Astrocyte (in vitro differentiated cells and primary cell): ENCODE data around the gene CTR9. TPM values are rescaled to one million over a fixed set of nuclear protein-coding genes. Genes with fewer than 3 reads are reported as not detected.

Experiments
- DNase-seq: peaks from one replicate; pipeline ENCODE4 v3.0.0-alpha.2; 2010; ENCODE audit warnings: low read depth
- FAIRE-seq: peaks from 2 replicates; lab custom pipeline; 2011; peaks lifted over from hg19 to GRCh38; lab: Jason Lieb, UNC
- H2AFZ ChIP-seq: 2 replicates; pipeline ENCODE4 v1.6.0; 2012; ENCODE audit warnings: low read depth, low read length, inconsistent platforms
- H3K27ac ChIP-seq: 2 replicates; pipeline ENCODE4 v1.5.1; 2011; ENCODE audit warnings: low read depth, low read length, inconsistent platforms
- H3K27me3 ChIP-seq: 2 replicates; pipeline ENCODE4 v1.6.0; 2011; ENCODE audit warnings: low read length, inconsistent platforms; ENCODE audit not compliant: insufficient read depth
- H3K36me3 ChIP-seq: 2 replicates; pipeline ENCODE4 v1.5.1; 2011; ENCODE audit warnings: low read length, inconsistent platforms; ENCODE audit not compliant: insufficient read depth
- H3K4me1 ChIP-seq: 2 replicates; pipeline ENCODE4 v1.5.1; 2011; ENCODE audit warnings: low read length, inconsistent platforms; ENCODE audit not compliant: insufficient read depth
- H3K4me2 ChIP-seq: 2 replicates; pipeline ENCODE4 v1.6.0; 2012; ENCODE audit warnings: low read length, inconsistent platforms
- H3K4me3 ChIP-seq: 2 replicates; pipeline ENCODE4 v1.5.1; 2011; ENCODE audit warnings: low read depth, mild to moderate bottlenecking, low read length, inconsistent platforms; ENCODE audit not compliant: insufficient read depth
- H3K79me2 ChIP-seq: 2 replicates; pipeline ENCODE4 v1.6.0; 2012; ENCODE audit warnings: mild to moderate bottlenecking, low read length, inconsistent platforms; ENCODE audit not compliant: insufficient read depth
- H3K9ac ChIP-seq: 2 replicates; pipeline ENCODE4 v1.6.0; 2012; ENCODE audit warnings: mild to moderate bottlenecking, low read length, inconsistent platforms
- H3K9me3 ChIP-seq: 2 replicates; pipeline ENCODE4 v1.5.1; 2012; ENCODE audit warnings: low read depth, mild to moderate bottlenecking, low read length, inconsistent platforms; ENCODE audit not compliant: insufficient read depth
- H4K20me1 ChIP-seq: 2 replicates; pipeline ENCODE4 v1.6.0; 2012; ENCODE audit warnings: low read length, inconsistent platforms; ENCODE audit not compliant: insufficient read depth
- H3K27ac Mint-ChIP-seq: one replicate; pipeline ENCODE4 v1.8.0; 2021; ENCODE audit warnings: mild to moderate bottlenecking, mixed read lengths; ENCODE audit not compliant: unreplicated experiment
- H3K27me3 Mint-ChIP-seq: one replicate; pipeline ENCODE4 v1.8.0; 2021; ENCODE audit warnings: low read depth, mixed read lengths; ENCODE audit not compliant: unreplicated experiment
- H3K36me3 Mint-ChIP-seq: one replicate; pipeline ENCODE4 v1.8.0; 2021; ENCODE audit warnings: low read depth, mixed read lengths; ENCODE audit not compliant: unreplicated experiment
- H3K4me1 Mint-ChIP-seq: one replicate; pipeline ENCODE4 v1.8.0; 2021; ENCODE audit warnings: low read depth, mixed read lengths; ENCODE audit not compliant: unreplicated experiment
- H3K4me3 Mint-ChIP-seq: one replicate; pipeline ENCODE4 v1.8.0; 2021; ENCODE audit warnings: mild to moderate bottlenecking, moderate library complexity, mixed read lengths; ENCODE audit not compliant: unreplicated experiment
- H3K9me3 Mint-ChIP-seq: one replicate; pipeline ENCODE4 v1.8.0; 2021; ENCODE audit warnings: mild to moderate bottlenecking, mixed read lengths; ENCODE audit not compliant: unreplicated experiment
- EZH2 ChIP-seq: IDR thresholded peaks from 2 replicates; pipeline ENCODE4 v1.6.1; 2012; ENCODE audit warnings: mild to moderate bottlenecking, low read length, inconsistent platforms; ENCODE audit not compliant: insufficient read depth
- total RNA-seq: library from RNA; stranded (reverse); gene quantifications from 2 replicates; pipeline ENCODE4 v1.2.1, GENCODE V29; 2021
- TF ChIP-seq, protein P1 (sequence below): IDR thresholded peaks from 2 replicates; pipeline ENCODE4 v1.5.1; 2011; ENCODE audit warnings: low read depth, mild to moderate bottlenecking, inconsistent platforms, low read length, moderate library complexity; ENCODE audit not compliant: insufficient read depth

Gene CTR9
- total RNA-seq, 1 donor from 2014 or later = 29.3 TPM

DNA sequence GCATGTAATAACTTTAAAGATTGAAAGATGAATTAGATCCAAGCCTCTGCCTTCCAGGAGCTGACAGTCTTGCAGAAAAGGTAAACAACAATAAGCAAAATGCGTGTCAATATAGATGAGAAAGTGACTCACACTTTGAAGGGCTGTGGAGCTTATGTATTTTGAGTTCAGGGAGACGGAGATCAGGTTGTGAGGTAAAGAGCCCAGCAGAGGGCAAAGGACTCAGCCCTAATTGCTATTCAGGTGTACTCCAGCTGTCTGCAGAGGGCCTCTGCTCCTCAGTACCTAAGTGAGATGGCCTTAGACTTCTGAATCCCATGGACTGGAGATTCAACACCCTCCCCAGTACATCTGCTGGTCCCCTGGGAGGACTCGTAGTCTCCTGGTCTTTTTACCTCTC is 22.9 kb upstream of the CTR9 start:
- Mint-ChIP-seq H3K9me3 (peaks cover 16% of the 10 kb centered on the region), H3K27ac (no peak overlapping the region), H3K36me3 (peaks cover 6% of the 10 kb centered on the region), H3K4me1 (peaks cover 23% of the 10 kb centered on the region), H3K27me3 (peaks cover 17% of the 10 kb centered on the region), H3K4me3 (no peak overlapping the region)
- TF ChIP-seq, protein P1, sequence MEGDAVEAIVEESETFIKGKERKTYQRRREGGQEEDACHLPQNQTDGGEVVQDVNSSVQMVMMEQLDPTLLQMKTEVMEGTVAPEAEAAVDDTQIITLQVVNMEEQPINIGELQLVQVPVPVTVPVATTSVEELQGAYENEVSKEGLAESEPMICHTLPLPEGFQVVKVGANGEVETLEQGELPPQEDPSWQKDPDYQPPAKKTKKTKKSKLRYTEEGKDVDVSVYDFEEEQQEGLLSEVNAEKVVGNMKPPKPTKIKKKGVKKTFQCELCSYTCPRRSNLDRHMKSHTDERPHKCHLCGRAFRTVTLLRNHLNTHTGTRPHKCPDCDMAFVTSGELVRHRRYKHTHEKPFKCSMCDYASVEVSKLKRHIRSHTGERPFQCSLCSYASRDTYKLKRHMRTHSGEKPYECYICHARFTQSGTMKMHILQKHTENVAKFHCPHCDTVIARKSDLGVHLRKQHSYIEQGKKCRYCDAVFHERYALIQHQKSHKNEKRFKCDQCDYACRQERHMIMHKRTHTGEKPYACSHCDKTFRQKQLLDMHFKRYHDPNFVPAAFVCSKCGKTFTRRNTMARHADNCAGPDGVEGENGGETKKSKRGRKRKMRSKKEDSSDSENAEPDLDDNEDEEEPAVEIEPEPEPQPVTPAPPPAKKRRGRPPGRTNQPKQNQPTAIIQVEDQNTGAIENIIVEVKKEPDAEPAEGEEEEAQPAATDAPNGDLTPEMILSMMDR = no peak
- no peak for TF ChIP-seq EZH2
- peaks cover 5% of the 10 kb centered on the region for H3K9me3 ChIP-seq
- no peak for FAIRE-seq
- H3K4me1 ChIP-seq = peaks cover 11% of the 10 kb centered on the region
- H3K27me3 ChIP-seq = no peaks in the 10 kb centered on the region
- H3K36me3 ChIP-seq = no peaks in the 10 kb centered on the region
- no peak overlapping the region for H3K27ac ChIP-seq
- no peak overlapping the region for H2AFZ ChIP-seq
- no peaks in the 10 kb centered on the region for H3K79me2 ChIP-seq
- H3K4me2 ChIP-seq = no peak overlapping the region
- H3K4me3 ChIP-seq = no peak overlapping the region
- no peaks in the 10 kb centered on the region for H4K20me1 ChIP-seq
- H3K9ac ChIP-seq = no peak overlapping the region
- DNase-seq = no peak

DNA sequence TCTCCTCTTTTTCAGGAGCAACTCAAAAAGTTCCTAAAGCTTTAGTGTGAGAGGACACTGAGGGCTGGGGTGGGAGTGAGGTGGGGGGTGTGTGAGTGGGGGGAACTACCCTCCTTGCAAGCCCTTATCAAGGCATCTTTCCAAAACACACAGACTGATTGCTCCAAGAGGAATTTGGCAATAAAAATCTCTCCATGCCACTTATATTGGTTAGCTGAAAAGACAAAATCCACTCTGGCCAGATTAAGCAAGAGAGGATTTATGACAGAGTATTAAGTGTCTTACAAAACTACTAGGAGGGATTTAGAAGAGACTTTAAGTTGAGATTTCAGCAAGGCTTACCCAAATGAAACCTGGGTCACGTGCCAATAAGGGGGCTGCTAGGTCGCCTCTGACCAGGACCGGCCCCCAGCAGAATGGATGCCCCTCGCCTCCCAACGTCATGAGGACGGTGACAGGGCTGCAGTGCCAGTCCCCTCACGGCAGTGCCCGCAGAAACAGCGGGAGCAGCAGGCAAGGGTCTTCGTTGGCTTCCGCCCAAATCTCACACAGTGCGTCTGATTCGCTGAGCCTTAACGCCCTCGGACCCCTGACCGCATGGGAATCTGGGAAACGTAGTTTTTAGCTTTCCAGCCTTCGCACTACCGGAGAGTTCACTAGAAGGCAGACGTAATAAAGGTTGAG is 22.1 kb upstream of the CTR9 start:
- Mint-ChIP-seq H3K9me3 (peaks cover 16% of the 10 kb centered on the region), H3K27me3 (peaks cover 17% of the 10 kb centered on the region), H3K27ac (no peak overlapping the region), H3K4me3 (peak overlapping the region; percentile 75), H3K4me1 (peaks cover 23% of the 10 kb centered on the region), H3K36me3 (peaks cover 6% of the 10 kb centered on the region)
- Histone ChIP-seq H3K9me3 (peaks cover 5% of the 10 kb centered on the region), H3K9ac (no peak overlapping the region), H3K36me3 (no peaks in the 10 kb centered on the region), H2AFZ (no peak overlapping the region), H3K4me3 (no peak overlapping the region), H3K27me3 (no peaks in the 10 kb centered on the region), H3K4me1 (peaks cover 11% of the 10 kb centered on the region), H3K27ac (no peak overlapping the region), H4K20me1 (no peaks in the 10 kb centered on the region), H3K79me2 (no peaks in the 10 kb centered on the region), H3K4me2 (peak overlapping the region; percentile 56)
- FAIRE-seq = no peak
- TF ChIP-seq, protein P1 = no peak
- TF ChIP-seq EZH2 = no peak
- no peak for DNase-seq

DNA sequence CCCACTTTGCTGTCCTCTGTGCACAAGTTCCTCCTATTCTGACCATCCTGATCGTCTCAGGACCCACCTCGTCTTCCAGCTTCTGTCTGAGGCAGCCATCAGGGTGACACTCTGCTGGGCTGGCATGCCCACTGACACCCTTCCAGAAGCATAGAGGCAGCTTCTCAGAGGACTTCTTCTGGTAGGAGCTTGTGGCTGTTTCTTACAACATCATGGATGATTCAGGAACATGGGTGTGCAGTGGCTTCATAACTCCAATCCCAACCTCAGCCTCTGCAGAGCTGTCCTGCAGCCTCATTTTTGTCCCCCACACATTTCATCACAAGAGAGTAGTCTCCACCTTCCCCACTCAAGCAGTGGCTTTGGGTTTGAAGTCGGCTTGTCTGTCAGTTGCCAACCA is 20.9 kb upstream of the CTR9 start:
- no peak for TF ChIP-seq EZH2
- TF ChIP-seq, protein P1 = no peak
- Mint-ChIP-seq H3K27me3 (peaks cover 15% of the 10 kb centered on the region), H3K9me3 (peaks cover 15% of the 10 kb centered on the region), H3K27ac (no peak overlapping the region), H3K4me1 (peaks cover 24% of the 10 kb centered on the region), H3K4me3 (peak overlapping the region; percentile 50), H3K36me3 (peaks cover 2% of the 10 kb centered on the region)
- no peak overlapping the region for H3K4me2 ChIP-seq
- DNase-seq (no peak), FAIRE-seq (no peak)
- no peaks in the 10 kb centered on the region for H3K27me3 ChIP-seq
- H3K9me3 ChIP-seq = peaks cover 5% of the 10 kb centered on the region
- H3K36me3 ChIP-seq = no peaks in the 10 kb centered on the region
- H3K79me2 ChIP-seq = no peaks in the 10 kb centered on the region
- no peak overlapping the region for H2AFZ ChIP-seq
- H3K9ac ChIP-seq = no peak overlapping the region
- peaks cover 8% of the 10 kb centered on the region for H3K4me1 ChIP-seq
- H3K4me3 ChIP-seq = no peak overlapping the region
- H4K20me1 ChIP-seq = no peaks in the 10 kb centered on the region
- no peak overlapping the region for H3K27ac ChIP-seq
